ENCODE results near the gene LAMTOR4.
"Not testable (repeated sequence)": the region's sequence is repeated elsewhere in the genome, so short reads cannot be mapped to it uniquely, and the experiment has no call there.

LAMTOR4 gene

GRCh38 chr7:100195222-100195621 is 46.5 kb downstream of the LAMTOR4 start:
- Histone ChIP-seq H3K27ac (replicated peaks; ENCODE audit: low read length) (no peak overlapping the region), H3K4me3 (ENCODE audit: low read length in 2 of 2) (no peak overlapping the region), H4K8ac (ENCODE audit: low read depth, low read length) (no peak overlapping the region), H3K9me3 (replicated peaks in 1 of 2; ENCODE audit: control insufficient read depth in 2 of 2, insufficient read depth in 1 of 2, low read depth in 1 of 2, low read length in 2 of 2) (no peaks in the 10 kb centered on the region), H2BK120ac (ENCODE audit: low read depth, low read length) (no peak overlapping the region), H3K23ac (ENCODE audit: low read depth, low read length, poor library complexity) (no peak overlapping the region), H3K79me1 (ENCODE audit: low read depth, low read length) (no peaks in the 10 kb centered on the region), H3K4ac (ENCODE audit: low read length) (no peak overlapping the region), H4K91ac (ENCODE audit: low read depth, low read length, poor library complexity) (no peak overlapping the region), H3K36me3 (replicated peaks in 1 of 2; ENCODE audit: control insufficient read depth in 2 of 2, insufficient read depth in 2 of 2, low read length in 2 of 2) (no peaks in the 10 kb centered on the region), H3K18ac (ENCODE audit: low read length) (no peak overlapping the region), H2BK12ac (ENCODE audit: low read length) (no peak overlapping the region), H2BK15ac (ENCODE audit: low read length) (no peak overlapping the region), H3K4me1 (ENCODE audit: control insufficient read depth in 2 of 2, insufficient read depth in 1 of 2, low read depth in 1 of 2, low read length in 2 of 2) (peaks cover 0 to 2% of the 10 kb centered on the region in 2 donors), H2AFZ (ENCODE audit: low read length) (no peak overlapping the region), H3K4me2 (ENCODE audit: insufficient read depth, low read length, poor library complexity, severe bottlenecking) (no peak overlapping the region), H3K14ac (ENCODE audit: low read length) (no peak overlapping the region), H3K9ac (ENCODE audit: low read depth, low read length, poor library complexity) (no peak overlapping the region), H2AK5ac (ENCODE audit: low read depth, low read length) (no peak overlapping the region), H2BK5ac (ENCODE audit: low read length) (no peak overlapping the region), H3K27me3 (ENCODE audit: control insufficient read depth in 3 of 3, insufficient read depth in 3 of 3, low read depth in 1 of 3, low read length in 3 of 3) (no peaks in the 10 kb centered on the region)
- no peak for DNase-seq (ENCODE audit: low spot score)
- whole genome bisulfite sequencing, 2 donors (ENCODE audit: extremely low coverage in 2 of 2, insufficient read length in 2 of 2, insufficient replicate concordance in 1 of 2) = no CpG with 5 or more reads among the region's 2 CpGs

DNA sequence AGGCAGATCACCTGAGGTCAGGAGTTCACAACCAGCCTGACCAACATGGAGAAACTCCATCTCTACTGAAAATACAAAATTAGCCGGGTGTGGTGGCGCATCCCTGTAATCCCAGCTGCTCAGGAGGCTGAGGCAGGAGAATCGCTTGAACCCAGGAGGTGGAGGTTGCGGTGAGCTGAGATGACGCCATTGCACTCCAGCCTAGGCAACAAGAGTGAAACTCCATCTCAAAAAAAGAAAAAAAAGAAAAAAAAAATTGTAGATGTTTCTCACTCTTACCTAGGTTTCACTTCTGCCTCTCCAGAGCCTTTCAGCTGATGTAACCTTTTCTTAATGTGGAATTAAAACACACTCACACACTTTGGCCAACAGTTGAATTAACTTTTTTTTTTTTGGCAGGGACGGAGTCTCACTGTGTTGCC is 47.2 kb downstream of the LAMTOR4 start:
- not testable (repeated sequence) for H3K23ac ChIP-seq (ENCODE audit: low read depth, low read length, poor library complexity); H3K4me2 ChIP-seq (ENCODE audit: insufficient read depth, low read length, poor library complexity, severe bottlenecking); H3K14ac ChIP-seq (ENCODE audit: low read length); H3K18ac ChIP-seq (ENCODE audit: low read length); H2AFZ ChIP-seq (ENCODE audit: low read length); H3K36me3 ChIP-seq (replicated peaks in 1 of 2; ENCODE audit: control insufficient read depth in 2 of 2, insufficient read depth in 2 of 2, low read length in 2 of 2); H4K91ac ChIP-seq (ENCODE audit: low read depth, low read length, poor library complexity); H3K4ac ChIP-seq (ENCODE audit: low read length); H3K79me1 ChIP-seq (ENCODE audit: low read depth, low read length); H3K27me3 ChIP-seq (ENCODE audit: control insufficient read depth in 3 of 3, insufficient read depth in 3 of 3, low read depth in 1 of 3, low read length in 3 of 3); H3K27ac ChIP-seq (replicated peaks; ENCODE audit: low read length); DNase-seq (ENCODE audit: low spot score); H4K8ac ChIP-seq (ENCODE audit: low read depth, low read length); H2AK5ac ChIP-seq (ENCODE audit: low read depth, low read length); H2BK120ac ChIP-seq (ENCODE audit: low read depth, low read length); H2BK12ac ChIP-seq (ENCODE audit: low read length); H2BK15ac ChIP-seq (ENCODE audit: low read length); H3K9ac ChIP-seq (ENCODE audit: low read depth, low read length, poor library complexity); H3K9me3 ChIP-seq (replicated peaks in 1 of 2; ENCODE audit: control insufficient read depth in 2 of 2, insufficient read depth in 1 of 2, low read depth in 1 of 2, low read length in 2 of 2); H3K4me3 ChIP-seq (ENCODE audit: low read length in 2 of 2); H2BK5ac ChIP-seq (ENCODE audit: low read length); H3K4me1 ChIP-seq (ENCODE audit: control insufficient read depth in 2 of 2, insufficient read depth in 1 of 2, low read depth in 1 of 2, low read length in 2 of 2)
- no CpG with 5 or more reads among the region's 6 CpGs for WGBS, 2 donors (ENCODE audit: extremely low coverage in 2 of 2, insufficient read length in 2 of 2, insufficient replicate concordance in 1 of 2)

GRCh38 chr7:100198266-100198665 is 49.5 kb downstream of the LAMTOR4 start:
- H2BK120ac ChIP-seq (ENCODE audit: low read depth, low read length) = no peak overlapping the region
- no peak overlapping the region for H2BK12ac ChIP-seq (ENCODE audit: low read length)
- H3K23ac ChIP-seq (ENCODE audit: low read depth, low read length, poor library complexity) = no peak overlapping the region
- no peak overlapping the region for H3K27ac ChIP-seq (replicated peaks; ENCODE audit: low read length)
- no peak overlapping the region for H2AFZ ChIP-seq (ENCODE audit: low read length)
- H2BK5ac ChIP-seq (ENCODE audit: low read length) = no peak overlapping the region
- no peak overlapping the region for H3K18ac ChIP-seq (ENCODE audit: low read length)
- no peak overlapping the region for H3K9ac ChIP-seq (ENCODE audit: low read depth, low read length, poor library complexity)
- H3K4me1 ChIP-seq (ENCODE audit: control insufficient read depth in 2 of 2, insufficient read depth in 1 of 2, low read depth in 1 of 2, low read length in 2 of 2) = peaks cover 0 to 4% of the 10 kb centered on the region in 2 donors
- WGBS, 2 donors (ENCODE audit: extremely low coverage in 2 of 2, insufficient read length in 2 of 2, insufficient replicate concordance in 1 of 2) = no CpG with 5 or more reads among the region's 10 CpGs
- no peak overlapping the region for H3K4me2 ChIP-seq (ENCODE audit: insufficient read depth, low read length, poor library complexity, severe bottlenecking)
- no peak overlapping the region for H4K8ac ChIP-seq (ENCODE audit: low read depth, low read length)
- H3K36me3 ChIP-seq (replicated peaks in 1 of 2; ENCODE audit: control insufficient read depth in 2 of 2, insufficient read depth in 2 of 2, low read length in 2 of 2) = peaks cover 0 to 1% of the 10 kb centered on the region in 2 donors
- H3K14ac ChIP-seq (ENCODE audit: low read length) = no peak overlapping the region
- H2BK15ac ChIP-seq (ENCODE audit: low read length) = no peak overlapping the region
- no peak overlapping the region for H3K4me3 ChIP-seq (ENCODE audit: low read length in 2 of 2)
- H3K9me3 ChIP-seq (replicated peaks in 1 of 2; ENCODE audit: control insufficient read depth in 2 of 2, insufficient read depth in 1 of 2, low read depth in 1 of 2, low read length in 2 of 2) = peaks cover 0 to 2% of the 10 kb centered on the region in 2 donors
- no peaks in the 10 kb centered on the region for H3K79me1 ChIP-seq (ENCODE audit: low read depth, low read length)
- no peak for DNase-seq (ENCODE audit: low spot score)
- H3K27me3 ChIP-seq (ENCODE audit: control insufficient read depth in 3 of 3, insufficient read depth in 3 of 3, low read depth in 1 of 3, low read length in 3 of 3) = peaks cover 0 to 2% (median 0%) of the 10 kb centered on the region in 3 experiments
- no peak overlapping the region for H2AK5ac ChIP-seq (ENCODE audit: low read depth, low read length)
- no peak overlapping the region for H3K4ac ChIP-seq (ENCODE audit: low read length)
- no peak overlapping the region for H4K91ac ChIP-seq (ENCODE audit: low read depth, low read length, poor library complexity)

GRCh38 chr7:100200693-100201092 is 52.0 kb downstream of the LAMTOR4 start:
- no peak overlapping the region for H3K27ac ChIP-seq (replicated peaks; ENCODE audit: low read length)
- no peak overlapping the region for H3K18ac ChIP-seq (ENCODE audit: low read length)
- no peak overlapping the region for H2BK12ac ChIP-seq (ENCODE audit: low read length)
- H2BK15ac ChIP-seq (ENCODE audit: low read length) = no peak overlapping the region
- H2BK120ac ChIP-seq (ENCODE audit: low read depth, low read length) = no peak overlapping the region
- H3K4ac ChIP-seq (ENCODE audit: low read length) = no peak overlapping the region
- no peak overlapping the region for H2AK5ac ChIP-seq (ENCODE audit: low read depth, low read length)
- peaks cover 0 to 1% of the 10 kb centered on the region in 2 donors for H3K36me3 ChIP-seq (replicated peaks in 1 of 2; ENCODE audit: control insufficient read depth in 2 of 2, insufficient read depth in 2 of 2, low read length in 2 of 2)
- H3K14ac ChIP-seq (ENCODE audit: low read length) = no peak overlapping the region
- no CpG with 5 or more reads among the region's 11 CpGs for WGBS, 2 donors (ENCODE audit: extremely low coverage in 2 of 2, insufficient read length in 2 of 2, insufficient replicate concordance in 1 of 2)
- no peak overlapping the region for H2BK5ac ChIP-seq (ENCODE audit: low read length)
- peaks cover 4 to 6% of the 10 kb centered on the region in 2 donors for H3K4me1 ChIP-seq (ENCODE audit: control insufficient read depth in 2 of 2, insufficient read depth in 1 of 2, low read depth in 1 of 2, low read length in 2 of 2)
- H3K27me3 ChIP-seq (ENCODE audit: control insufficient read depth in 3 of 3, insufficient read depth in 3 of 3, low read depth in 1 of 3, low read length in 3 of 3) = peaks cover 0 to 2% (median 0%) of the 10 kb centered on the region in 3 experiments
- H3K23ac ChIP-seq (ENCODE audit: low read depth, low read length, poor library complexity) = no peak overlapping the region
- no peaks in the 10 kb centered on the region for H3K79me1 ChIP-seq (ENCODE audit: low read depth, low read length)
- H3K4me2 ChIP-seq (ENCODE audit: insufficient read depth, low read length, poor library complexity, severe bottlenecking) = no peak overlapping the region
- DNase-seq (ENCODE audit: low spot score) = no peak
- no peak overlapping the region for H3K4me3 ChIP-seq (ENCODE audit: low read length in 2 of 2)
- H3K9ac ChIP-seq (ENCODE audit: low read depth, low read length, poor library complexity) = no peak overlapping the region
- H2AFZ ChIP-seq (ENCODE audit: low read length) = no peak overlapping the region
- H4K8ac ChIP-seq (ENCODE audit: low read depth, low read length) = no peak overlapping the region
- H3K9me3 ChIP-seq (replicated peaks in 1 of 2; ENCODE audit: control insufficient read depth in 2 of 2, insufficient read depth in 1 of 2, low read depth in 1 of 2, low read length in 2 of 2) = peaks cover 0 to 2% of the 10 kb centered on the region in 2 donors
- no peak overlapping the region for H4K91ac ChIP-seq (ENCODE audit: low read depth, low read length, poor library complexity)

All from neuronal stem cell (in vitro differentiated cells).